GM23248 (cell line): ENCODE data around the gene VGF.

Experiments used
- EZH2 ChIP-seq: fragments of 200-600 bp; sonication (generic); IDR thresholded peaks from 2 replicates; pipeline ENCODE4 v1.6.1; 2018; ENCODE audit warnings: antibody characterized with exemption, mild to moderate bottlenecking; ENCODE audit not compliant: insufficient read depth, poor library complexity, severe bottlenecking
- EZH2phosphoT487 ChIP-seq: fragments of 200-600 bp; sonication (generic); IDR thresholded peaks from 2 replicates; pipeline ENCODE4 v1.6.1; 2018; ENCODE audit warnings: antibody characterized with exemption, moderate library complexity, mild to moderate bottlenecking, low read depth; ENCODE audit not compliant: insufficient read depth

DNA sequence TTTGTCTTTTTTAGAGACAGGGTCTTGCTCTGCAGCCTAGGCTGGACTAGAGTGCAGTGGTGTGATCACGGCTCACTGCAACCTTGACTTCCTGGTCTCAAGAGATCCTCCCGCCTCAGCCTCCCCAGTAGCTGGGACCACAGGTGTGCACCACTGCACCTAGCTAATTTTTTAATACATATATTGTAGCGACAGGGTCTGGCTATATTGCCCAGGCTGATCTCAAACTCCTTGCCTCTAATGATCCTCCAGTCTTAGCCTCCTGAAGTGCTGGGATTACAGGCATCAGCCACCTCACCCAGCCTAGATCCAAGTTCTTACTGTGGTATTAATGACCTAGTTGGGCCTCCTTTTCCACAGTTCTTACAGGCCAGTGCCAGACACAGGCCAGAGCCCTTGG, 50.2 kb downstream of the VGF start:
- TF ChIP-seq EZH2 (no peak), EZH2phosphoT487 (no peak)
